Effector CD4-positive, alpha-beta T cell (primary cell): Measurements from ENCODE around the gene MAP4K4.
"Not testable (repeated sequence)": the region's sequence is repeated elsewhere in the genome, so short reads cannot be mapped to it uniquely, and the experiment has no call there.

Experiments used
- DNase-seq: peaks from one replicate; pipeline ENCODE4 v3.0.0-alpha.2; 2020

The MAP4K4 gene

DNA sequence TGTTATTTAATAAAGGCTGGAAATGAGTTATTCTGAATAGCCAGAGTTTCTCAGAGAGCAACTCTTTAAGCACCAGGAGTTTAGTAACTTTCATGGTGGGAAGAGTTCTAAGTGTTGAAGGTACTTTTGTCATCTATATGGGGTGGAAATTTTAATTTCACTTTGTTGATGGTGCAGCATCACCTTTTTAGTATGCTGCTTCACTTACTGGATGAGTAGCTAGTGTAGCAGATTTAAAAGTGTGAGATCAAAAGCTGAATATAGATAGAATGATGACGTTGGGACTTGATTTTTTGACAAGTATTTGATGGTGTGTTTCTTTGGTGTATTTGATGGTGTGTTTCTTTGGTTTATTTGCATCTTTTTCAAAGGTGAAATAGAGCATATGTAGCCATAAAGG lies 47.3 kb downstream of the MAP4K4 start:
- DNase-seq, result no peak

DNA sequence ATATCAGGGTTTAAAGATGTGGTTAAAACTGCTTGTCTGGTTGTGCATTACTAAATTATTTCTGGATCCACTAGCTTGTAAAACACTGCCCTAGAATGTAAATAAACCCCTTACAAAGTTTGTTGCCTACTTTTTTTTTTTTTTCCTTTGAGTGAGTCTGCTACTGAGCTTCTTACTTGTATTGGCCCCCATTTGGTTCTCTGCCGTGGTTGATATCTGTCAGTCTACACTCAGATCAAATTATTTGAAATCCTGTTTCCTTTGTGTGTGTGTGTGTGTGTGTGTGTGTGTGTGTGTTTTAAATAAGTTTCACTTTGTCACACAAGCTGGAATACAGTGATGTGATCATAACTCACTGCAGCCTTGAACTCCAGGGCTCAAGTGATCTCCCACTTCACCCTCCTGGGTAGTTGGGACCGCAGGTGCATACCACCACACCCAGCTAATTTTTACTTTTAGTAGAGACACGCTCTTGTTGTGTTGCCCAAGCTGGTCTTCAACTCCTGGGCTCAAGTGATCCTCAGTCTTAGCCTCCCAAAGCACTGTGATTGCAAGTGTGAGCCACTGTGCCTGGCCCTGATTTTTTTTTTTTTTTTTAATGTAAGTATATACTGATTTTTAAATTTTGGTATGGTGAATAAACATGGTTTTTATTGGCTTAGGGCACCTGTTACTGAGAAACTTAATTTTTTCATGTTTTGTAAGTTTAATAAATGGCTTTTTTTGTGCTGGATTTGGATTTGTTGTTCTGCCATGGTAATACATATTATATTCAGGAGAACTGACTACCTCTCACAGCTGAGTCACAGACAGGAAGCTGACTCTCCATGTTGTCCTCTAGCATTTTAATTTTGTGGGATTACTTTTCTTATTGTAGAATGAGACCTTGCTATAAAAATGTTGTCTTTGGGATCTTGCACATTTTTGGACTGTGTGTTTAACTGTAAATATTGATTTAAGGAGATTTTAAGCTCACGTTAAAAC lies 48.5 kb downstream of the MAP4K4 start:
- no peak for DNase-seq

DNA sequence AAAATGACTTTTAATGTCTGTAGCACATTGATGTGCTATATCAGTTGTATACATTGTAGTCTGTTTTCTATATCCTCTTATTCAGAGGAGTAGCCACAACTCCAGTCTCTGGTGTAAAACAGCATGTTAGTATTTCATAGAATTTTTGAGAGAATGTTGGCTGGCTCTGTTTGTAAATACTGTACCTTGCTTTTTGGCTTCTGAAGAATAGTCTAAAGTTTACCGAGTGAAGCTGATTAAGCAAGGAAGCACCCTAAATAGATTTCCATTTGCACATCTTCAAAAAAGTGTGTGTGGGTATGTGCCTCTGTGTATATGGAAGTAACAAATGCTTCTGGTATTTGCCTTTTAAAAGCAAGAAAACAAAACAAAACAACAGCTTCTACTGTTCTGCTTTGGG lies 50.5 kb downstream of the MAP4K4 start:
- no peak for DNase-seq

DNA sequence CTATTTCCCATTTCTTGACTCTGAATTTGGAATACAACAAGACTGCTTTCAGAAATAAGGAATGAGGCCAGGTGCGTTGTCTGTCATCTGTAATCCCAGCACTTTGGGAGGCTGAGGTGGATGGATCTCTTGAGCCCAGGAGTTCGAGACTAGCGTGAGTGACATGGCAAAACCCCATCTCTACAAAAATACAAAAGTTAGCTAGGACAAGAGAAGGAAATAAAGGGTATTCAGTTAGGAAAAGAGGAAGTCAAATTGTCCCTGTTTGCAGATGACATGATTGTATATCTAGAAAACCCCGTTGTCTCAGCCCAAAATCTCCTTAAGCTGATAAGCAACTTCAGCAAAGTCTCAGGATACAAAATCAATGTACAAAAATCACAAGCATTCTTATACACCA lies 51.0 kb downstream of the MAP4K4 start:
- not testable (repeated sequence) for DNase-seq

DNA sequence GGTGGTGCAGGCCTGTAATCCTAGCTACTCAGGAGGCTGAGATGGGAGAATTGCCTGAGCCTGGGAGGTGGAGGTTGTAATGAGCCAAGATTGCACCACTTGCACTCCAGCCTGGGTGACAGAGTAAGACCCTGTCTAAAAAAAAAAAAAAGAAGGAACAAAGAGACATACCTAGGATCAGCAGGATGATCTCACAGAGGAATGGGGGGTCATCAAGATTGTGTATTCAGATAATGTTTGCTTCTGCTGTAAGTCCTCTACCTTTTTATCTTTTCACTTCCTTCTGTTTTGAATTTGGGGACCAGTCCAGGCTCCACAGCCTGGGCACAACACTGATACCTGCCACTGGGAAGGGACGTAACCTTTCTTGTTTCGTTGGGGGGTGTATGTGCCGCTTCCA lies 53.2 kb downstream of the MAP4K4 start:
- no peak for DNase-seq

DNA sequence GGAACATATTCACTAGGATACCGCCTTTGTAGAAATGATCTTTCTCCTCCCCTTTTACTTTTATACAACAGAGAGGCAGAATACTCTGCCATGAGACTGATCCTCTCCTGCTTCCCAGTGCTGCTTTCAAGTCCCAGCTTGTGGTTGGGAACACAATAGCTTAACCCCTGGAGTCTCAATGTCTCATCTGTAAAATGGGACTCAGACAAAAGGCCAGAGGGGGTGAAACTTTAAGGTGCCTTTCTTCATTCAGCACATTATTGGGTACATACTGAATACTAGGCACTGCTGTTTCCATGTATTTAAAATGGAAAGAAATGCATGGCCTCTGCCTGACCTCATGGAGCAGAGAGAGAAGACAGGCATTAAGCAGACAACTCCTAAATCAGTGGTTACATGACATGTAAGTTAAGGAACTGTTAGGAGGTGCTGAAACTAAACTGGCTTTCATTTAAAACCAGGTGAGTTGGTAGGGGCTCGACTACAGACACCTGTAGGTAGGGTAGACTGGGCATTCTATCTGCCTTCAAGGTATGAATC lies 53.8 kb downstream of the MAP4K4 start:
- no peak for DNase-seq

DNA sequence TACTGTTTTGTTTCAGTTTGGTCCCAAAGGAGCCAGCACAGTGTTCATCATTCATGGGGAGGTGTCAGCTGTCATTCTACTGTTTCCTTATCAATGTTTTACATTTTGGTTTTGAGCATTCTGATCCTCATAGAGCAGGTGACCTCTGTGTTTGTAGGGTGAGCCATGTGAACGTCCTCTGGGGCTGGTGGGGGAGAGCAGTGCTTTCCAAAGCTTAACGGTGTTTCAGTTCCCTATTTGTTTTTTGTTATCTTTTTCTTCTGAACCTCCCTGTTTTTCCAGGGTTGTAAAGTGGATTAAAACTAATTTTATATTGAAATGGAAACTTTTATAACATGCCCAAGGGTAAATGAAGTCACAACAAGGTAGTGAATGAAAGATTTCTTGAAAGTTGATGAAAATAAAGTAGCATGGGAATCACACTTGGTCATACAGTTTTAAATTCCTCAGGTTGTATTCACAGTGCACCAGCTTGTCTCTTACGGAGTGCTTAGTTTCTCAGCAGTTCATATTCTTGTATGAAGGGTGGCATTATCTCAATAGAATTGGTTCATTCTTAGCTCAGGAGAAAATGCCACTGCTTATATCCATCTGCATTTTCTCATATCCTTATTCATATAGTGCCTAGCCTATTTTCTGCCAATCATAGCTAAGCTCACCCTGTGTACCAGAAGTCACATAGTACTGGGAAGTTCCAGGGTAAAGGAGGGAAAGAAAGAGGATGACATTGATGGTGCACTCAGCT lies 54.5 kb downstream of the MAP4K4 start:
- no peak for DNase-seq

DNA sequence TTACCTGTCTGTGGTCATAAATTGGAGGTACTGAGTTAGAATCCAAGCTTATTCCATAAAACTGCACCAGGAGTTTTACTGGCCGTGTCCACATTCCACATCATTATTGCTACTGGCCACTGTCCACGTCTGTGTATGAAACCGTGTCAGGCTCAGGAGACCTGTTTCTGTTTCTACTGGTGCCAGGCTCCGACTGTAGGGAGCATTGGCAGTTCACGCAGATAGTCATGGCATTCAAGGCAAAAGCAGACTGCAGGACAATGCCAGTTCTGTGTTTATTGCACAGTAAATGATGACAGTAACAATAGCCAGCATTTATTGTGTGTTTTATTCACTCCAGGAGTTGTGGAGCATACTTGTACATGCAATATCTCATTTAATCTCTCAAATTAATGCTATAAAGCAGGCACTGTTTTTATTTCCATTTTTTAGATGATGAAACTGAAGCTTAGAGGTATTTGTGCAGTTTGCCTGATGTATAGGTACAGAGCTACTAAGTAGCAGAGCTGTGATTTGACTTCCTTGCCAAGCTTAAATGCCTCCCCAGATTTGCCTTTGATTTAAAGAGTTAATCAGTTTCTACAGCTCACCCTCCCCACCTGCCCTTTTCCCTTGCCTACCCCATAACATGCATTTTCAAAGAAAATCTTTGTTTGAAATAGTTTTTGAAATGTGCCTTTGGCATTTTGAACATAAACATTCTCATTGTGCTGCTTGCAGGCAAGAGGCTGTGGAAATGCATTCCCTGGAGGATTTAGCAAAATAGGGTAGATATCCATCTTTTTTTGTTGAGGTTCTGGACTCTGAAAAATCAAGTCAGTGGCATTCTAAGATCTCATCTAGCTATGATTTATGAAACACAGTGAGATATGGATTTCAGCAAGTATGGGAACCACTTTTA lies 55.5 kb downstream of the MAP4K4 start:
- DNase-seq, result no peak

DNA sequence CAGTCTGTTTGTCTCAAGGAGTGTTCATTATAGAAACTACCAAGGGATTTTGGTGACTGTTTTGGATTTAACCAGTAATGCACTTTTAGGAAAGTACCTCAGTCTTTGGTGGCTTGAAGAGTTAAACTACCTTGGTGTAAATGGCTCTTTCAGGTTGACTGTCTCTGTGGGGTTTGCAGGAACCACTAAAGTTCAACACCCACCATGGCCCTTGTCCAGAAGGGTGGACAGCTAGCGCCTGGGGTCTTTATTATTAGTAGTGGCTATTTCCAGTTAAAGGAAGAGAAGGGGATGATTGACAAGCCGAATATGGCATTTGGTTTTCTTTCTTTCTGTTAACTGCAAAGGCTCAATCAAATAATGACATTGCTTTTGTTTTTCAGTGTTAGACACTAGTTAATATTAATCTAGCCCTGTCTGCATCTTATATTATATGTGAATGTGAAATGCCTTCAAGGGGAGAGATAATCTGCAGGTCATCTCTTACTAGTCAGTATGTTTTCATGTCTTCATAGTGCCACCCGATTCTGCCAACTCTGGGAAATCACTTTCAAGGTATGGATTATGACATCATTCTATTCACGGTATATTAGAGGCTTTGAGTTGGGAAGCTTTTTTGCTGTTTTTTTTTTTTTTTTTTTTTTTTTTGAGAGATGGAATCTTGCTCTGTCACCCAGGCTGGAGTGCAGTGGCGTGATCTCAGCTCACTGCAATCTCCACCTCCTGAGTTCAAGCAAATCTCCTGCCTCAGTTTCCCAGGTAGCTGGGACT lies 56.4 kb downstream of the MAP4K4 start:
- no peak for DNase-seq

DNA sequence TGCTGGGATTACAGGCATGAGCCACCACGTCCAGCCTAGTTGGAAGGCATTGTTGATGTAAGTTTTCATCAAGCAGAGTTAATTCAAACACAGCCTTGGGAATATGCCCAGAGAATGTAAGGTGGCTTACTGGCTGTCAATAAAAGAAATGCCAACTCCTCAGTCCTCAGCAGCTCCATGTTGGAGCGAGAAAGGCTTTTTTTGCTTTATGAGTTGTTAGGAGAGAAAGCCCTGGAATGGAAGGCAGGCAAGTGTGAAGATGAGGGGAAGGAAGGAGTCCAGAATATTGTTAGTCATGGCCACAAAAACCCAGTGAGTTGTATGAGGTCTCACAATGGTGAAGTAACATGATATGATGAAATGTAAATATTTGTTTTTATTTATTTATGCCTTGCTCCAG lies 57.1 kb downstream of the MAP4K4 start:
- DNase-seq, result no peak

DNA sequence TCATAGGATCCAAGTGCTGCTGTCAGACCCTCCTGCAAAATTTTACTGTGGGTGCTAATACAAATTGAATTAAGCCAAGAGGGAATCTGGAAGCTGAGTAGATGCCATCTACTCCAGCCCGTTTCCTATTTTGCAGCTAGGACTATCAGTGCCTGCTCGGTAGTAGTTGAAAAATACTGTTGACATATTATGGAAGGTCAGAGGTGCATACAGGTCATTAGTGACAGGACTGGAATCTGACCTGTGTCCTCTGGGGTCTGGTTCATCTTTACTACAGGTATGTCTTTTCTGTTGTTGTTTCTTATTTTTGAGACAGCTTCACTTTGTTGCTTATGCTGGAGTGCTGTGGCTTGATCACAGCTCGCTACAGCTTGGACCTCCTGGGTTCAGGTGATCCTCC lies 58.8 kb downstream of the MAP4K4 start:
- DNase-seq, result no peak

DNA sequence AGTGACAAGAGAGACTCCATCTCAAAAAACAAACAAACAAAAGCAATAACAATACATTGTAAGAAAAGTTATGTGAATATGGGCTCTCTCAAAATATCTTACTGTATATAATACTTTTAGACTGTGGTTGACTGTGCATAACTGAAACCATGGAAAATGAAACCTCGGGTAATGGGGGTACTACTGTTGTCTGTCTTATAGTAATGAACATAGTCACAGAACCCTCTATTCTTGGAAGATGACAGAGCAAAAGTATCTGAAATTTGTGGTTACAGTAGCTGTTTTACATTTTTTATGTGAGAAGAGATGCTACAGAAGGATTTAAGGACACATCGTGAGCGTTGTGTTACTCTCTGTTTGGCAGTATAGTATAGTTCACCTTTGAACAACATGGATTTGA lies 60.5 kb downstream of the MAP4K4 start:
- DNase-seq, result no peak

DNA sequence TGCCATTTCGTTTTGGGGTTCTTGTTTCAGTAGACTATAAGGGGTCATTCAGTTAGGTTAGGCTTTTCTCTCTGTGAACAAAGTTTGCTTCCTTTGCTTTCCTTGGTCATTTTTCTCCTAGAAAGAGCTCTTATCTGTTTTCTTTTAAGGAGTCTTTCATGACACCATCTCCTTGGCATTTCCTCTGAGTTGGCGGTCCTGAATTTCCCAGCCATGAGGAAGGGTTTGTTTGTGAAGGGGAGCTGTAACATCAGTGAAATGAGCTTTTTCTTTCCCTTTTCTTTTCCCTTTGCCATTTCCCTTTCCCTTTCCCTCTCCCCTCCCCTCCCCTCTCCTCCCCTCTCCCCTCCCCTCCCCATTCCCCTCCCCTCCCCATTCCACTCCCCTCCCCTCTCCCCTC lies 61.7 kb downstream of the MAP4K4 start:
- DNase-seq, result no peak

DNA sequence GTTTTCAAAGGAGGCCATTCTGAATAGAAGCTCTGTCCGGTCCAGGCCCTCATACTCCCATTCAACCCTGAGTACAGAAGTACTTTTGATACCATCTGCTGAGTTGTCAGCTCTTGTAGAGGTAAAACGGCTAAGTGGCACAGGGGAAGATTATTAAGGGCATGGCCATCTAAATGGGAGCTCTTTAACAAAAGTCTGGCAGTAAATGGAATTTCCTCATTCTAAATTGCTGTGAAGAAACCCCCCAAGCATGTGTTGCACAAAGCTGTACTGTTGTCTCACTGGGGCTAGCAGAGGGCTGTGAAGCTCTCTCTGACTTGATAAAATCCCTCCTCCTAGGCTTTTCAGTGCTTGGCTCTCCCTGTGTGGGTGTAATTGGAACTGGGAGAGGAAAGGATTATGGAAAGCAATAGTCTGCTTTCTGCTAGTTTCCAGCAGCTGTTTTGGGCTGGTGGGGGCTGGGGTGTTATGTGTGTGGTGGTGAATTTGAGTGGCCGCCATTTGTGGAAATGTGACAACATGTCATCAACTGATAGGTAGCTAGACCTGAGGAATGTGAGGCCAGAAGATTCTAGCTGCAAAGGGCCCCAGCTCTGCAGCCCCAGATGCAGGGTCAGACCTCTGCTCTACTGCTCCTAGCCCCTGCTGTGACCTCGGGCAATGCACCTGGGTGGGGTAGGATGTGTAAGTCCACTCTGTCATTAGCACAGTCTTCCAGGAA lies 65.1 kb downstream of the MAP4K4 start:
- DNase-seq, result no peak

DNA sequence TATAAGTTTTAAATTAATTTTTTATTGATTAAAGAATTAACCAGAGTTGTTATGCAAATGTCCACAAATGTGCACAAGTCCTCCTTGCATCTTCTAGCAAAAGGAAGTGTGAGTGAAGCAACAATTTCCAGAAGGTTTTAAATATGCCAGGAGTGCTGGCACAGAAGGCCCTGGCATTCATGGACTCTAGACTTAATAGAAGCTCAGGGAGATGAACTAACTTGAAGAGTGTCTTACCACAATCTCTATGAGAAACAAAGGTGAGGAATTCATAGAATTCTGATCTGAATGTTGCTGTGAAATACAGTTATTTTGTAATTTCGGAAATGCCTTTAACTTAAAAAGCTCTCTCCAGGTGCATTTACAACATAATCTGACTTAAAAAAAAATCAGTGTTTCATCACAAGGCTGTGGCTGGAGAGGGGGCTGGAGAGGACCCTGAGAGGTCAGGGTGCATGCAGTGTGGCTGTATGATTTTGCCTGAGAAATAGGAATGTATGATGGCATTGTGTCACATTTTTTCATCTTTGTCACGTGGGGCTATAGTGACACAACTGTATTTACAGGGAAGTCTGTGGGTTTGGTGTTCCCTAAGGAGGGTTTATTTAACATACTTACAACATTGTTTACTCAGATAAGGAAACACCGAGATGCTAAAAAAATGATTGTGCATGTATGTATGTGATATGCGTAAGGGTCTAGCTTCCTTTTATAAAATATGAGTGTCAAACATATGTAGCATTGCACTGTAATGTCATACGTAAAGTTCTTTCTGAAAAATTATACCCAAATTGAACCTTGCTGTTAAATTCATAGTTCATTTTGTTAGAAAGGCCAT lies 66.2 kb downstream of the MAP4K4 start:
- no peak for DNase-seq

DNA sequence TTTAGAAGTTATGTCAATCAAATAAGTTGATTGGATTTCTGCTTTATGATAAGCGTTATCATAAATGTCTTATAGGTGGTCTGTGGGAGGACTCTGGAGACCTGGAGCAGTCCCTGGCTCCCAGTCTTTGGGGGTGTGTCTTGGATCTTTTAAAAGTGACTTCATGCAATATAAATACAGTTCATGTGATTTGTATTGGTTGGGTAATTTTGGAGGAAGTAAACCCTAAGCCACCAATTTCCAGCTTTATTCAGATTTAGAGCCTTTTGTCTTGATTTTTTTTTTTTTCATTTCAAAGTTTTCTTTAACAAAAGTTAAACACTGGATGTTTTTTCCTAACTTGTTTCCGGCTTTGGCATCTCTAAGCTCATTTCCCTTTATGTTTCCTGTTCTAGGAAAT lies 68.8 kb downstream of the MAP4K4 start:
- no peak for DNase-seq

DNA sequence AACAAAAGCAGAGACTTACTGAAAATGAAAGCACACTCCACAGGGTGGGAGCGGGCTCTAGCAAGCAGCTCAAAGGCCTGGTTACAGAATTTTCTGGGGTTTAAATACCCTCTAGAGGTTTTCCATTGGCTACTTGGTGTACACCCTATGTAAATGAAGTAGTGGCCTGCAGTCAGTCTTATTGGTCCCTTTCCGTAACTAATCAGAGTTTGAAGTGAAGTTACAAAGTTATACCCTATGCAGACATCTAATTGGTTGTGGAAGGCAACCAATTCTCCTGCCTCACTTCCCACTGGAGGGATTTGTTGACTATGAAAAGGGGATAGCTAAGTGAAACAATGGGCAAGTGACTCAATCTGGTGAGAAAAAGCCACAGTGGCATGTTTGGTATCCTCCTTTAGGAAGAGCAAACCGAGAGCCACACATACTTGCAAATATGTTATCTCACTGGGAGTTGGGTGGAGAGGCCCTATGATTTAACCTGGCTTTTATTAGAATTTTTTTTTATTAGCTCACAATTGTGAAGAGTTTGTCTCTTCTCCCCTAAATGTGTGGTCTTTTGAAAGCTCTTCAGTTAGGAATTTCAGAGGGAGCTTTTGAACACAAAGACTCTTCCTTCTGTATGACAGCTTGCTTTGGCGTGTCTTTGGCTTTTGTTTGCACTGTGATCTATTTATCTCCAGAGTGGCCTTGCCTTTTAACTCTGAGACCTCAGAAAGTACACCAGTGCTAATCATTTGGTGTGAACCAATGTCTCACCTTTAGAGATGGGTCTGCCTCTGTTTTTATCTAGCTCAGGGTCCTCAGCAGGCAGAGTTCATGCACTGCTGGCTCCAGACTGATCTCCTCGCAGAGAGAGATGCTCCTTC lies 69.6 kb downstream of the MAP4K4 start:
- DNase-seq, result no peak

DNA sequence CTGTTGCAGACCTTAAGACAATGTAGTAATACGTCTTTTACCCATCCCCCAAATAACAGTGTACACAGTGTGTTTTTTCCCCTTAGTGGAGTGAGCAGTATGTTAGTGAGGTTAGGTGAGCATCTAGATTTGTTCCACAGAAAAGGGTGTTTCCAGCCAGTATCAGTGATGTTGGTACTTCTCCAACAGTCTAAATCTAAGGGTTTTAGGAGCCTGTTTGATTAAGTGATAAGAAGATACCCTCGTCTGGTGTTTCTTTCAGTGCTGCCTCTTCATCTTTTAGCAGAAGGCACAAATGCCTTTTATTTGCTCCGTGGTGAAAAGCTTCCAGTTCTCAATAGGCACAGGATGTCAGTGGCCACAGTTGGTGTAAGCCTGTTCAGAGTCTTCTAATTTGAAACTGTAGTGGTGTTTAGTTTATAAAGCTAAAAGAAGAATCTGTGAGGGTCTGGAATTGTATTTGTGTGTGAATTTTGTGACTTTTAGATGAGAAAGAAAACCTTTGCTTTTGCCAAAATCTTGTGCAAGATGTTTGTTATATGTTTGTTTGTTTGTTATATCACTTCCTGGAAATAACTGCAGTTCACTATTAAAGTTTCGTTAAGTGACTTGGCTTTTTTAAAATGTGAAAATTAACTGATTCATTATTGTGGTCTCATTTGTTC lies 71.2 kb downstream of the MAP4K4 start:
- DNase-seq, result no peak

DNA sequence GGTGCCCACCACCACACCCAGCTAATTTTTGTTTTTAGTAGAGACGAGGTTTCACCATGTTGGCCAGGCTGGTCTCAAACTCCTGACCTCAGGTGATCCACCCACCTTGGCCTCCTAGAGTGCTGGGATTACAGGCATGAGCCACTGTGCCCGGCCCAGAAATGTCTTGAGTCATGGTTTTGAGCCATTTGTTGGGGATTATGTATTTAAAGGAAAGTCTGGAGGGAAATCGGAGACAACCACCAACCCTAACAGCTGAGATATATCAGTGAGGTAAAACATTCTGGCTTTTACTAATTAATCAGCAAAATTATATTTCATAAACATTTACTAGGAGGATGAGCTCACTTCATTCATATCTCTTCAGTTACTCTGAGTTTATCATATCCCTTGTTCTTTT lies 72.2 kb downstream of the MAP4K4 start:
- not testable (repeated sequence) for DNase-seq
